GM12891 (cell line): ENCODE results near the gene DNAJC21.

Source experiments
- POLR2A ChIP-seq: IDR thresholded peaks from 2 replicates; pipeline ENCODE4 v1.6.1; 2011; ENCODE audit warnings: low read depth, low read length, control low read depth
- POLR2AphosphoS5 ChIP-seq: IDR thresholded peaks from 2 replicates; pipeline ENCODE4 v1.6.1; 2011; ENCODE audit warnings: low read depth, low read length, control low read depth
- TAF1 ChIP-seq: IDR thresholded peaks from 2 replicates; pipeline ENCODE4 v1.6.1; 2011; ENCODE audit warnings: low read depth, low read length, control low read depth

- TF ChIP-seq POLR2A, result no peak
- no peak for TF ChIP-seq POLR2AphosphoS5
- no peak for TF ChIP-seq TAF1
Observed at GRCh38 chr5:34894716-34895115, 34.6 kb upstream of the DNAJC21 start.
